Effector memory CD4-positive, alpha-beta T cell (primary cell): ENCODE measurements around the gene IL31RA.

Experiments
- DNase-seq, 3 donors: peaks; one replicate each; pipeline ENCODE4 v3.0.0-alpha.2; 2020
- H3K27ac ChIP-seq: 2 replicates; pipeline ENCODE4 v1.7.0; 2013; ENCODE audit warnings: mild to moderate bottlenecking, low read length, moderate library complexity; ENCODE audit not compliant: insufficient read depth, poor library complexity, severe bottlenecking
- H3K27me3 ChIP-seq: replicated peaks from 2 replicates; pipeline ENCODE4 v1.7.0; 2013; ENCODE audit warnings: mild to moderate bottlenecking, low read length; ENCODE audit not compliant: insufficient read depth, control insufficient read depth, poor library complexity, severe bottlenecking
- H3K36me3 ChIP-seq: 2 replicates; pipeline ENCODE4 v1.7.0; 2013; ENCODE audit warnings: mild to moderate bottlenecking, low read length, moderate library complexity; ENCODE audit not compliant: control insufficient read depth, insufficient read depth
- H3K4me1 ChIP-seq: 2 replicates; pipeline ENCODE4 v1.7.0; 2013; ENCODE audit warnings: low read length, mild to moderate bottlenecking; ENCODE audit not compliant: control insufficient read depth, insufficient read depth, poor library complexity, severe bottlenecking
- H3K4me3 ChIP-seq: 2 replicates; pipeline ENCODE4 v1.7.0; 2013; ENCODE audit warnings: low read length, low read depth, mild to moderate bottlenecking; ENCODE audit not compliant: insufficient read depth, poor library complexity, severe bottlenecking
- H3K9me3 ChIP-seq: 2 replicates; pipeline ENCODE4 v1.7.0; 2013; ENCODE audit warnings: mild to moderate bottlenecking, low read length, moderate library complexity; ENCODE audit not compliant: control insufficient read depth

The IL31RA gene

GRCh38 chr5:55857247-55857640, 6.1 kb downstream of the IL31RA start:
- no peak for DNase-seq
- H3K36me3 ChIP-seq, result no peaks in the 10 kb centered on the region
- no peaks in the 10 kb centered on the region for H3K27me3 ChIP-seq
- no peak overlapping the region for H3K27ac ChIP-seq
- no peak overlapping the region for H3K4me3 ChIP-seq
- no peaks in the 10 kb centered on the region for H3K9me3 ChIP-seq
- peaks cover 14% of the 10 kb centered on the region for H3K4me1 ChIP-seq

GRCh38 chr5:55858104-55858503, 6.9 kb downstream of the IL31RA start:
- Histone ChIP-seq H3K27me3 (no peaks in the 10 kb centered on the region), H3K4me1 (peaks cover 14% of the 10 kb centered on the region), H3K9me3 (no peaks in the 10 kb centered on the region), H3K4me3 (no peak overlapping the region), H3K27ac (no peak overlapping the region), H3K36me3 (no peaks in the 10 kb centered on the region)
- DNase-seq, result no peak

GRCh38 chr5:55860288-55860687, 9.1 kb downstream of the IL31RA start:
- Histone ChIP-seq H3K9me3 (no peaks in the 10 kb centered on the region), H3K36me3 (no peaks in the 10 kb centered on the region), H3K27ac (no peak overlapping the region), H3K27me3 (no peaks in the 10 kb centered on the region), H3K4me1 (peaks cover 14% of the 10 kb centered on the region), H3K4me3 (no peak overlapping the region)
- no peak for DNase-seq

- Histone ChIP-seq H3K9me3 (no peaks in the 10 kb centered on the region), H3K4me3 (no peak overlapping the region), H3K4me1 (peaks cover 14% of the 10 kb centered on the region), H3K27me3 (no peaks in the 10 kb centered on the region), H3K36me3 (no peaks in the 10 kb centered on the region), H3K27ac (no peak overlapping the region)
- DNase-seq, result no peak
Observed at GRCh38 chr5:55860709-55861108, 9.6 kb downstream of the IL31RA start.

- Histone ChIP-seq H3K4me3 (no peak overlapping the region), H3K4me1 (no peaks in the 10 kb centered on the region), H3K27me3 (no peaks in the 10 kb centered on the region), H3K9me3 (no peaks in the 10 kb centered on the region), H3K36me3 (no peaks in the 10 kb centered on the region), H3K27ac (no peak overlapping the region)
- no peak for DNase-seq
Observed at GRCh38 chr5:55864606-55865541, 13.7 kb downstream of the IL31RA start.

GRCh38 chr5:55865831-55866230, 14.7 kb downstream of the IL31RA start:
- H3K27ac ChIP-seq, result no peak overlapping the region

GRCh38 chr5:55866485-55866884, 15.3 kb downstream of the IL31RA start:
- H3K36me3 ChIP-seq, result no peaks in the 10 kb centered on the region
- H3K9me3 ChIP-seq, result no peaks in the 10 kb centered on the region
- H3K27ac ChIP-seq, result no peak overlapping the region
- H3K27me3 ChIP-seq, result no peaks in the 10 kb centered on the region
- no peak for DNase-seq
- H3K4me1 ChIP-seq, result no peaks in the 10 kb centered on the region
- H3K4me3 ChIP-seq, result no peak overlapping the region

More at GRCh38 chr5:55865831-55866230, 14.7 kb downstream of the IL31RA start:
- Histone ChIP-seq H3K4me1 (no peaks in the 10 kb centered on the region), H3K9me3 (no peaks in the 10 kb centered on the region), H3K27me3 (no peaks in the 10 kb centered on the region), H3K4me3 (no peak overlapping the region), H3K36me3 (no peaks in the 10 kb centered on the region)
- DNase-seq, result no peak

- no peak for DNase-seq
- no peak overlapping the region for H3K27ac ChIP-seq
- no peak overlapping the region for H3K4me3 ChIP-seq
- H3K27me3 ChIP-seq, result no peaks in the 10 kb centered on the region
- no peaks in the 10 kb centered on the region for H3K36me3 ChIP-seq
- no peaks in the 10 kb centered on the region for H3K4me1 ChIP-seq
- no peaks in the 10 kb centered on the region for H3K9me3 ChIP-seq
Observed at GRCh38 chr5:55866934-55867333, 15.8 kb downstream of the IL31RA start.

- no peaks in the 10 kb centered on the region for H3K4me1 ChIP-seq
- H3K36me3 ChIP-seq, result no peaks in the 10 kb centered on the region
- no peaks in the 10 kb centered on the region for H3K9me3 ChIP-seq
- H3K27me3 ChIP-seq, result no peaks in the 10 kb centered on the region
- no peak overlapping the region for H3K4me3 ChIP-seq
- DNase-seq, result no peak
- H3K27ac ChIP-seq, result no peak overlapping the region
Observed at GRCh38 chr5:55868846-55869245, 17.7 kb downstream of the IL31RA start.

- no peaks in the 10 kb centered on the region for H3K27me3 ChIP-seq
- no peaks in the 10 kb centered on the region for H3K36me3 ChIP-seq
- no peaks in the 10 kb centered on the region for H3K9me3 ChIP-seq
- no peak overlapping the region for H3K27ac ChIP-seq
- H3K4me3 ChIP-seq, result no peak overlapping the region
- no peak for DNase-seq
- no peaks in the 10 kb centered on the region for H3K4me1 ChIP-seq
Observed at GRCh38 chr5:55869847-55870246, 18.7 kb downstream of the IL31RA start.
